HCT116 (cell line): ENCODE measurements around the gene CTCFL.

Experiments used
- EZH2phosphoT487 ChIP-seq: fragments of 200-600 bp; IDR thresholded peaks from 2 replicates; pipeline ENCODE4 v1.6.1; 2018; ENCODE audit warnings: antibody characterized with exemption, borderline replicate concordance
- JUND ChIP-seq: IDR thresholded peaks from 2 replicates; pipeline ENCODE4 v1.6.1; 2012
- POLR2AphosphoS5 ChIP-seq: IDR thresholded peaks from 2 replicates; pipeline ENCODE4 v1.6.1; 2011; ENCODE audit warnings: mild to moderate bottlenecking, low read depth, low read length, moderate library complexity
- YY1 ChIP-seq: IDR thresholded peaks from 2 replicates; pipeline ENCODE4 v1.6.1; 2011; ENCODE audit warnings: low read length, low read depth, moderate library complexity, mild to moderate bottlenecking; ENCODE audit not compliant: insufficient replicate concordance; ENCODE audit errors: extremely low read depth
- TF ChIP-seq, protein P1 (sequence below), 3 experiments: fragments of 200-600 bp in 1 of 3; sonication (generic) in 1 of 3; IDR thresholded peaks in 2 of 3; conservative IDR thresholded peaks in 1 of 3; 2 replicates each; pipeline ENCODE4 v1.5.1; 2012 to 2017; ENCODE audit warnings: low read depth in 2 of 3, low read length in 2 of 3, antibody characterized with exemption in 1 of 3, borderline replicate concordance in 1 of 3, control low read depth in 1 of 3, mild to moderate bottlenecking in 1 of 3, mixed read lengths in 1 of 3, mixed run types in 1 of 3, moderate library complexity in 1 of 3; ENCODE audit not compliant: insufficient read depth in 1 of 3
- TF ChIP-seq, protein P2 (sequence below): IDR thresholded peaks from 2 replicates; pipeline ENCODE4 v1.6.1; 2012

DNA sequence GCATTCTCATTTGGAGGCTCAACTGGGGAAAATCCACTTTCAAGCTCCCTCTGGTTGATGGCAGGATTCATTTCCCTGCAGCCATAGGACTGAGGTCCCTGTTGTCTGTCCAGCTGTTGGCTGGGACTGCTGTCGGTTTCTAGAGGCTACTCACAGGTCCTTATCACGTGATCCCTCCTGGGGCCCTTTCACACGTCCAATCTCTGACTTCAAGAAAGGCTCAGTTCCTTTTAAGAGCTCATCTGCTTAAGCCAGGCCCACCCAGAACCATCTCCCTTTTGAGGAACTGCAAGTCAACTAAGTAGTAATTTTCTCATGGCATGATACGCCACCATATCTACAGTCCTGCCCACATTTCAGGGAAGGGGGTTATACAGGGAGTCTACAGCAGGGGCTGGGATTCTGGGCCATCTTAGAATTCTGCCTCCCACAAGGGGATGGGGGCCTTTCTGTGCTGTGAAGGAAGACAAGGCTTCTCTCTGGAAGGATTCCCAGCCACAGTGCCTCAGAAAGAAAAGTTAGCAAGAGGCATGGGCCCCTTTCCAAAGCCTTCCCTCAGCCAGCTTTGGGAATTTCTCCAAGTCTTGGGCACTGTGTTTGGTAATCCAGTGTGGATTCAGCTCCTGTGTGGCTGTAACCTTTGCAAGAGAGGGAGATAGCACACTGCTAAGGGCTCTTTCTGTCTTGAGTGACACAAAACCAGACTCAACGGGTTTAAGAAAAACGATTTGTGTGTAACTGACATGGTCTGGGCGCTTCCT, 66.4 kb downstream of the CTCFL start:
- TF ChIP-seq JUND (no peak), YY1 (no peak), POLR2AphosphoS5 (no peak), EZH2phosphoT487 (no peak)
- TF ChIP-seq, protein P1, sequence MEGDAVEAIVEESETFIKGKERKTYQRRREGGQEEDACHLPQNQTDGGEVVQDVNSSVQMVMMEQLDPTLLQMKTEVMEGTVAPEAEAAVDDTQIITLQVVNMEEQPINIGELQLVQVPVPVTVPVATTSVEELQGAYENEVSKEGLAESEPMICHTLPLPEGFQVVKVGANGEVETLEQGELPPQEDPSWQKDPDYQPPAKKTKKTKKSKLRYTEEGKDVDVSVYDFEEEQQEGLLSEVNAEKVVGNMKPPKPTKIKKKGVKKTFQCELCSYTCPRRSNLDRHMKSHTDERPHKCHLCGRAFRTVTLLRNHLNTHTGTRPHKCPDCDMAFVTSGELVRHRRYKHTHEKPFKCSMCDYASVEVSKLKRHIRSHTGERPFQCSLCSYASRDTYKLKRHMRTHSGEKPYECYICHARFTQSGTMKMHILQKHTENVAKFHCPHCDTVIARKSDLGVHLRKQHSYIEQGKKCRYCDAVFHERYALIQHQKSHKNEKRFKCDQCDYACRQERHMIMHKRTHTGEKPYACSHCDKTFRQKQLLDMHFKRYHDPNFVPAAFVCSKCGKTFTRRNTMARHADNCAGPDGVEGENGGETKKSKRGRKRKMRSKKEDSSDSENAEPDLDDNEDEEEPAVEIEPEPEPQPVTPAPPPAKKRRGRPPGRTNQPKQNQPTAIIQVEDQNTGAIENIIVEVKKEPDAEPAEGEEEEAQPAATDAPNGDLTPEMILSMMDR (IDR thresholded peaks at IDR 0.05 in 2 of 3, conservative IDR thresholded peaks at IDR 0.05 in 1 of 3; ENCODE audit: borderline replicate concordance in 1 of 3, insufficient read depth in 1 of 3, low read depth in 2 of 3, low read length in 2 of 3), result no peak
- TF ChIP-seq, protein P2, sequence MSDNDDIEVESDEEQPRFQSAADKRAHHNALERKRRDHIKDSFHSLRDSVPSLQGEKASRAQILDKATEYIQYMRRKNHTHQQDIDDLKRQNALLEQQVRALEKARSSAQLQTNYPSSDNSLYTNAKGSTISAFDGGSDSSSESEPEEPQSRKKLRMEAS, result no peak
